ENCODE data around the gene TRPC4AP.

Gene TRPC4AP

GRCh38 chr20:35133031-35133430, 40.4 kb upstream of the TRPC4AP start:
- TF ChIP-seq, protein P1, sequence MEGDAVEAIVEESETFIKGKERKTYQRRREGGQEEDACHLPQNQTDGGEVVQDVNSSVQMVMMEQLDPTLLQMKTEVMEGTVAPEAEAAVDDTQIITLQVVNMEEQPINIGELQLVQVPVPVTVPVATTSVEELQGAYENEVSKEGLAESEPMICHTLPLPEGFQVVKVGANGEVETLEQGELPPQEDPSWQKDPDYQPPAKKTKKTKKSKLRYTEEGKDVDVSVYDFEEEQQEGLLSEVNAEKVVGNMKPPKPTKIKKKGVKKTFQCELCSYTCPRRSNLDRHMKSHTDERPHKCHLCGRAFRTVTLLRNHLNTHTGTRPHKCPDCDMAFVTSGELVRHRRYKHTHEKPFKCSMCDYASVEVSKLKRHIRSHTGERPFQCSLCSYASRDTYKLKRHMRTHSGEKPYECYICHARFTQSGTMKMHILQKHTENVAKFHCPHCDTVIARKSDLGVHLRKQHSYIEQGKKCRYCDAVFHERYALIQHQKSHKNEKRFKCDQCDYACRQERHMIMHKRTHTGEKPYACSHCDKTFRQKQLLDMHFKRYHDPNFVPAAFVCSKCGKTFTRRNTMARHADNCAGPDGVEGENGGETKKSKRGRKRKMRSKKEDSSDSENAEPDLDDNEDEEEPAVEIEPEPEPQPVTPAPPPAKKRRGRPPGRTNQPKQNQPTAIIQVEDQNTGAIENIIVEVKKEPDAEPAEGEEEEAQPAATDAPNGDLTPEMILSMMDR (IDR thresholded peaks at IDR 0.05; ENCODE audit: low read depth, low read length), result no peak
- no peaks in the 10 kb centered on the region; the same call in 1 of the 2 replicates for H3K36me3 ChIP-seq

GRCh38 chr20:35131934-35132333, 39.3 kb upstream of the TRPC4AP start:
- H3K9me3 ChIP-seq, result no peaks in the 10 kb centered on the region
- no peaks in the 10 kb centered on the region for H3K27me3 ChIP-seq
- H3K4me3 ChIP-seq (ENCODE audit: low read depth, low read length), result no peak overlapping the region
- H3K36me3 ChIP-seq, result no peaks in the 10 kb centered on the region; the same call in 1 of the 2 replicates
- TF ChIP-seq, protein P1 (IDR thresholded peaks at IDR 0.05; ENCODE audit: low read depth, low read length), result no peak
- H3K4me1 ChIP-seq, result no peaks in the 10 kb centered on the region; the same call in 1 of the 2 replicates
- no peak for DNase-seq

More at GRCh38 chr20:35133031-35133430, 40.4 kb upstream of the TRPC4AP start:
- no peak for DNase-seq
- no peak overlapping the region for H3K4me3 ChIP-seq (ENCODE audit: low read depth, low read length)
- H3K27me3 ChIP-seq, result no peaks in the 10 kb centered on the region
- H3K4me1 ChIP-seq, result no peaks in the 10 kb centered on the region; the same call in 1 of the 2 replicates
- no peaks in the 10 kb centered on the region for H3K9me3 ChIP-seq

GRCh38 chr20:35129647-35130069, 37.1 kb upstream of the TRPC4AP start:
- no peak for DNase-seq
- no peaks in the 10 kb centered on the region for H3K27me3 ChIP-seq
- no peaks in the 10 kb centered on the region for H3K9me3 ChIP-seq
- no peaks in the 10 kb centered on the region; the same call in 1 of the 2 replicates for H3K36me3 ChIP-seq
- H3K4me1 ChIP-seq, result no peaks in the 10 kb centered on the region; the same call in 1 of the 2 replicates
- TF ChIP-seq, protein P1 (IDR thresholded peaks at IDR 0.05; ENCODE audit: low read depth, low read length), result no peak
- H3K4me3 ChIP-seq (ENCODE audit: low read depth, low read length), result no peak overlapping the region

DNA sequence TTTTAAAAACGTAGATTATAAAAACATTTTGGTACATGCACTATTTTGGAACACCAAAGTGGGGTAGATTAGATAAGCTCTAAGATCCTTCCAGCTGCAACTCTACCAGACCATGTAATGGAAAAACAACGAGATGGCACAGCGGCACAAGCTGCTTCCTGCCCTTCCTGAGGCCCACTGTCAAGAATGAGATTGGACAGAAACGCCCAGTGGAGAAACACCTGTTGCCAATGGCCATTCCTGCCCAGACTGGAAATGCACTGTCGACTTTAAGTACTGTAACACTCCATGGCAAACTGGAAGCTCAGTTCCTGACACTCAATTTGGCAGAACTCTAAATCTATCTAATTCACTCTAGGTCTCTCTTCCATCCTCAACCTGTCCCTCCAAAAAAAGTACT, 33.1 kb upstream of the TRPC4AP start:
- H3K4me3 ChIP-seq (ENCODE audit: low read depth, low read length), result no peak overlapping the region
- H3K27me3 ChIP-seq, result no peaks in the 10 kb centered on the region
- no peak for DNase-seq
- TF ChIP-seq, protein P1 (IDR thresholded peaks at IDR 0.05; ENCODE audit: low read depth, low read length), result no peak
- H3K4me1 ChIP-seq, result no peaks in the 10 kb centered on the region
- peaks cover 6% of the 10 kb centered on the region; the same call in 1 of the 2 replicates for H3K36me3 ChIP-seq
- no peaks in the 10 kb centered on the region for H3K9me3 ChIP-seq

GRCh38 chr20:35122756-35123405, 30.3 kb upstream of the TRPC4AP start:
- DNase-seq, result no peak
- TF ChIP-seq, protein P1 (IDR thresholded peaks at IDR 0.05; ENCODE audit: low read depth, low read length), result no peak
- no peaks in the 10 kb centered on the region for H3K9me3 ChIP-seq
- no peaks in the 10 kb centered on the region for H3K27me3 ChIP-seq
- H3K4me3 ChIP-seq (ENCODE audit: low read depth, low read length), result no peak overlapping the region
- H3K36me3 ChIP-seq, result peaks cover 6% of the 10 kb centered on the region; the same call in 1 of the 2 replicates
- H3K4me1 ChIP-seq, result no peaks in the 10 kb centered on the region

- peaks cover 6% of the 10 kb centered on the region; the same call in 1 of the 2 replicates for H3K36me3 ChIP-seq
- H3K9me3 ChIP-seq, result no peaks in the 10 kb centered on the region
- H3K4me3 ChIP-seq (ENCODE audit: low read depth, low read length), result no peak overlapping the region
- DNase-seq, result no peak
- H3K4me1 ChIP-seq, result no peaks in the 10 kb centered on the region
- TF ChIP-seq, protein P1 (IDR thresholded peaks at IDR 0.05; ENCODE audit: low read depth, low read length), result no peak
- H3K27me3 ChIP-seq, result no peaks in the 10 kb centered on the region
Measured at GRCh38 chr20:35121186-35121585, 28.6 kb upstream of the TRPC4AP start.

Measured in BE2C (cell line).